Body of pancreas (tissue), 4 donors: ENCODE results near the gene PTPRN2. TPM values are rescaled to one million over a fixed set of nuclear protein-coding genes. Genes with fewer than 3 reads are reported as not detected.

Experiments
- ATAC-seq: fragments of 150-250 bp; one replicate; pipeline ENCODE4 v1.9.1; 2016
- DNase-seq, 4 donors: peaks; one replicate each; pipeline ENCODE4 v3.0.0-alpha.2; 2019
- H3K27ac ChIP-seq, 4 donors: fragments of 200-600 bp; sonication (generic); 1 replicate in 3 of 4; 2 replicates in 1 of 4; pipeline versions ENCODE4 v1.5.1 to v1.6.1; 2016 to 2019; ENCODE audit warnings: mild to moderate bottlenecking in 1 of 4, mixed read lengths in 1 of 4, moderate library complexity in 1 of 4
- H3K27me3 ChIP-seq, 2 donors: fragments of 200-600 bp; sonication (generic); one replicate each; pipeline ENCODE4 v1.6.0; 2016; ENCODE audit warnings: mild to moderate bottlenecking in 1 of 2
- H3K36me3 ChIP-seq, 2 donors: fragments of 200-600 bp; sonication (generic); replicated peaks in 1 of 2; 2 replicates each; pipeline ENCODE4 v1.5.1; 2016; ENCODE audit warnings: low read depth in 2 of 2; ENCODE audit not compliant: insufficient read depth in 1 of 2
- H3K4me1 ChIP-seq: fragments of 200-600 bp; sonication (generic); one replicate; pipeline ENCODE4 v1.6.0; 2016
- H3K4me3 ChIP-seq, 2 donors: fragments of 200-600 bp; sonication (generic); 1 replicate in 1 of 2; 2 replicates in 1 of 2; pipeline ENCODE4 v1.5.1; 2016 to 2019
- H3K9me3 ChIP-seq, 3 donors: fragments of 200-600 bp; sonication (generic); 1 replicate in 2 of 3; 2 replicates in 1 of 3; pipeline ENCODE4 v1.5.1; 2016
- CTCF ChIP-seq, 7 experiments: fragments of 450-650 bp in 4 of 7; fragments of 200-600 bp in 3 of 7; sonication (generic) in 3 of 7; IDR thresholded peaks; one replicate each; pipeline ENCODE4 v1.5.1; 2016 to 2019; ENCODE audit warnings: antibody characterized with exemption in 7 of 7
- POLR2A ChIP-seq, 3 donors: fragments of 450-650 bp; IDR thresholded peaks; one replicate each; pipeline ENCODE4 v1.6.1; 2016; ENCODE audit warnings: antibody characterized with exemption in 3 of 3, mild to moderate bottlenecking in 2 of 3
- WGBS, 2 donors: methylation state at CpG; one replicate each; pipeline ENCODE4 v1.1.5; 2017; 5-methylcytosine and 5-hydroxymethylcytosine counted together
- intact Hi-C: fragments of 100-400 bp; cut with DNase I; formaldehyde crosslinking; loops from one replicate; pipeline ENCODE4 v1.15.1; 2023
- total RNA-seq, 2 donors: library from RNA; depleted of rRNA; stranded (reverse); fragments of >200 nt; gene quantifications; one replicate each; pipeline ENCODE4 v1.1.0, GENCODE V29; 2016

PTPRN2 gene
- total RNA-seq, 2 donors from 2014 or later, result 31.6 to 76.1 TPM

- no peaks in the 10 kb centered on the region for H3K27me3 ChIP-seq
- no peaks in the 10 kb centered on the region for H3K36me3 ChIP-seq
- DNase-seq (no peak), ATAC-seq (no peak)
- TF ChIP-seq CTCF (IDR thresholded peaks at IDR 0.05) (no peak), POLR2A (IDR thresholded peaks at IDR 0.05) (no peak)
- no peak overlapping the region for H3K4me3 ChIP-seq
- no peaks in the 10 kb centered on the region for H3K9me3 ChIP-seq
- 74 to 82% methylated on average over 19 to 28 of the region's 28 CpGs for WGBS, 2 donors
- no peak overlapping the region for H3K27ac ChIP-seq
- H3K4me1 ChIP-seq, result no peaks in the 10 kb centered on the region
- intact Hi-C loops, result no loop called here
Measured at GRCh38 chr7:157814931-157815705, 772.5 kb downstream of the PTPRN2 start.

- intact Hi-C loops, result no loop called here
- no peaks in the 10 kb centered on the region for H3K36me3 ChIP-seq
- no peak overlapping the region for H3K27ac ChIP-seq
- ATAC-seq (no peak), DNase-seq (no peak)
- 88 to 89% methylated on average over 34 to 35 of the region's 46 CpGs for WGBS, 2 donors
- H3K4me3 ChIP-seq, result no peak overlapping the region
- no peaks in the 10 kb centered on the region for H3K9me3 ChIP-seq
- TF ChIP-seq POLR2A (IDR thresholded peaks at IDR 0.05) (no peak), CTCF (IDR thresholded peaks at IDR 0.05) (no peak)
- H3K4me1 ChIP-seq, result no peaks in the 10 kb centered on the region
- H3K27me3 ChIP-seq, result no peaks in the 10 kb centered on the region
Measured at GRCh38 chr7:157813741-157814661, 773.6 kb downstream of the PTPRN2 start.

- no peak for ATAC-seq
- Histone ChIP-seq H3K9me3 (no peaks in the 10 kb centered on the region), H3K27me3 (no peaks in the 10 kb centered on the region), H3K4me3 (no peak overlapping the region), H3K27ac (no peak overlapping the region), H3K4me1 (no peaks in the 10 kb centered on the region), H3K36me3 (no peaks in the 10 kb centered on the region)
- intact Hi-C loops, result no loop called here
- DNase-seq, result no peak
- TF ChIP-seq CTCF (IDR thresholded peaks at IDR 0.05) (no peak), POLR2A (IDR thresholded peaks at IDR 0.05) (no peak)
- WGBS, 2 donors, result 94 to 95% methylated on average over 16 to 17 of the region's 17 CpGs
Measured at GRCh38 chr7:157813053-157813452, 774.6 kb downstream of the PTPRN2 start.

- DNase-seq, result no peak
- no peaks in the 10 kb centered on the region for H3K36me3 ChIP-seq
- 85 to 88% methylated on average over 16 of the region's 16 CpGs for WGBS, 2 donors
Measured at GRCh38 chr7:157811946-157812345, 775.7 kb downstream of the PTPRN2 start.

More at GRCh38 chr7:157811946-157812345, 775.7 kb downstream of the PTPRN2 start:
- no peak overlapping the region for H3K27ac ChIP-seq
- no peaks in the 10 kb centered on the region for H3K9me3 ChIP-seq
- TF ChIP-seq POLR2A (IDR thresholded peaks at IDR 0.05), result no peak
- no peak for TF ChIP-seq CTCF (IDR thresholded peaks at IDR 0.05)
- intact Hi-C loops, result no loop called here
- H3K27me3 ChIP-seq, result no peaks in the 10 kb centered on the region
- ATAC-seq, result no peak
- no peak overlapping the region for H3K4me3 ChIP-seq
- H3K4me1 ChIP-seq, result no peaks in the 10 kb centered on the region
